ENCODE results near the gene HBG1. TPM values are rescaled to one million over a fixed set of nuclear protein-coding genes. Genes with fewer than 3 reads are reported as not detected.

HBG1 gene
- total and polyA plus RNA-seq, 7 donors: 1.3 TPM; not detected in 6

- no peak for DNase-seq
- TF ChIP-seq CTCF (IDR thresholded peaks at IDR 0.05): no peak
- no peaks in the 10 kb centered on the region for H3K27me3 ChIP-seq (ENCODE audit: insufficient read depth in 3 of 3, low read length in 2 of 3)
- H3K9me3 ChIP-seq: no peaks in the 10 kb centered on the region
- H3K36me3 ChIP-seq (ENCODE audit: insufficient read depth in 1 of 2, low read depth in 1 of 2): no peaks in the 10 kb centered on the region
- H3K27ac ChIP-seq: no peak overlapping the region
- H3K4me1 ChIP-seq: no peaks in the 10 kb centered on the region
- intact Hi-C loops (cut with DNase I): no loop called here
- H3K4me3 ChIP-seq: no peak overlapping the region
- 72 to 77% (median 77%) methylated on average over 7 of the region's 7 CpGs for WGBS, 3 donors
- no peak for ATAC-seq
Measured at GRCh38 chr11:5288108-5288905, 38.6 kb upstream of the HBG1 start.

- H3K27ac ChIP-seq: no peak overlapping the region
Measured at GRCh38 chr11:5286901-5287300, 37.2 kb upstream of the HBG1 start.

GRCh38 chr11:5286351-5286750 is 36.7 kb upstream of the HBG1 start:
- intact Hi-C loops (cut with DNase I): no loop called here
- no peak overlapping the region for H3K27ac ChIP-seq
- no peaks in the 10 kb centered on the region for H3K27me3 ChIP-seq (ENCODE audit: insufficient read depth in 3 of 3, low read length in 2 of 3)
- ATAC-seq (no peak), DNase-seq (no peak)
- no peaks in the 10 kb centered on the region for H3K4me1 ChIP-seq
- 9 to 25% (median 19%) methylated on average over 1 of the region's 1 CpG for WGBS, 3 donors
- no peaks in the 10 kb centered on the region for H3K36me3 ChIP-seq (ENCODE audit: insufficient read depth in 1 of 2, low read depth in 1 of 2)
- no peaks in the 10 kb centered on the region for H3K9me3 ChIP-seq
- no peak for TF ChIP-seq CTCF (IDR thresholded peaks at IDR 0.05)
- H3K4me3 ChIP-seq: no peak overlapping the region

More at GRCh38 chr11:5286901-5287300, 37.2 kb upstream of the HBG1 start:
- ATAC-seq (no peak), DNase-seq (no peak)
- no peaks in the 10 kb centered on the region for H3K36me3 ChIP-seq (ENCODE audit: insufficient read depth in 1 of 2, low read depth in 1 of 2)
- WGBS, 3 donors: 65 to 70% (median 68%) methylated on average over 3 of the region's 3 CpGs
- TF ChIP-seq CTCF (IDR thresholded peaks at IDR 0.05): no peak
- no peaks in the 10 kb centered on the region for H3K27me3 ChIP-seq (ENCODE audit: insufficient read depth in 3 of 3, low read length in 2 of 3)
- H3K9me3 ChIP-seq: no peaks in the 10 kb centered on the region
- intact Hi-C loops (cut with DNase I): no loop called here
- no peaks in the 10 kb centered on the region for H3K4me1 ChIP-seq
- no peak overlapping the region for H3K4me3 ChIP-seq

DNA sequence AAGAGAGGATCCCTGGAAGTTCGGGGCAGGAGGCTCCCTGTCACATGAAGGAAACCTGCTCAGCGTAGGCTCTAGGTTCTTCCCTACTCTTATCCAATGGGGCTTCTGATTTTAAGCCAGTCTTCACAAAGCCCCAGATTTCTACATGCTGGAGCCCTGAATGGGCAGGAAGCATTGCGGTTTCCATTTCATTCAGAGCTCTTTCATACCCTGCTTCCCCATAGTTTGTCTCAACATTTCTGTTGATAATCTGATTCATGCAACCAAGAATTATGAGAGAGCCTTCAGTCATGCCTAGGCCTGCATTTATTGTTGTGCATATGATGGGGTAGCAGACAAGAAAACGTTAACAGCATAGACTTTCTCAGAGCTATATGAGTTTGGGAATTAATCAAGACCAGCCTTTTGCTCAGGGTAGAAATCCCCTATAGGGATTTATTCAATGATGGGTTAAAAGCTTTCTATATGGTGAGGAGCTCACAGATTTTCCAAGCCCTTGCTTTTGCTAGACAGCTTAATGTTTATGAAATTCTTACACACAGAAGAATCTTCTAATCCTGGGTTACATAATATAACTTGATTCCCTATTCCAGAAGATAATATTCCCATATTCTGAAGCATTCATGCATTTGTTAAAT is 36.2 kb upstream of the HBG1 start:
- H3K27ac ChIP-seq: no peak overlapping the region
- H3K4me1 ChIP-seq: no peaks in the 10 kb centered on the region
- no peak for TF ChIP-seq CTCF (IDR thresholded peaks at IDR 0.05)
- H3K36me3 ChIP-seq (ENCODE audit: insufficient read depth in 1 of 2, low read depth in 1 of 2): no peaks in the 10 kb centered on the region
- H3K9me3 ChIP-seq: no peaks in the 10 kb centered on the region
- DNase-seq: no peak
- 80 to 86% (median 80%) methylated on average over 4 of the region's 4 CpGs for WGBS, 3 donors
- H3K4me3 ChIP-seq: no peak overlapping the region
- intact Hi-C loops (cut with DNase I): no loop called here
- no peak for ATAC-seq
- H3K27me3 ChIP-seq (ENCODE audit: insufficient read depth in 3 of 3, low read length in 2 of 3): no peaks in the 10 kb centered on the region

All from psoas muscle (tissue), 8 donors.